OCI-M1 (cell line): ENCODE measurements around the gene RAB11FIP2.

Source experiments
- DNase-seq: peaks from one replicate; lab custom pipeline; 2025; lab: John Stamatoyannopoulos, UW

Gene RAB11FIP2

DNA sequence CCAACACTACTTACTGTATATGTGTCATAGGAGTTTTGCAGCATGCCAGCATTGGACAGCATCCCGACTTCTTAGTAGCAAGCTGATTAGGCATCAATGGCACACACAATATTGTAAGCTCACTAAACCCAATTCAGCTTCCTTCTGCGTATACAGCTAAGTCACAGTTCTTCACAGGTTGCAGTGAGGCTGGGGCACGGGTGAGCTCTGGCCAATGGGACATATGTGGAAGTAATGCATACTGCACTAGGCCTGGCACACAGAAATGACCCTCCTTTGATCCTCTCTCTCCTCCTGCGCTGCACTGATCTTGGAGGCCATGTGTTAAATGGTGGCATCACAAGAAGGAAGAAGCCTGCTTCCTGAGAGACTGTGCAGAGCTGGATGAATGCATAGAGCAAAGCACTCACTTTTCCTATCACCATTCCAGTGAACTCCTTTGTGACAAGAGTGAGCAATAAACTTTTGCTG lies 11.9 kb downstream of the RAB11FIP2 start:
- DNase-seq, result no peak

DNA sequence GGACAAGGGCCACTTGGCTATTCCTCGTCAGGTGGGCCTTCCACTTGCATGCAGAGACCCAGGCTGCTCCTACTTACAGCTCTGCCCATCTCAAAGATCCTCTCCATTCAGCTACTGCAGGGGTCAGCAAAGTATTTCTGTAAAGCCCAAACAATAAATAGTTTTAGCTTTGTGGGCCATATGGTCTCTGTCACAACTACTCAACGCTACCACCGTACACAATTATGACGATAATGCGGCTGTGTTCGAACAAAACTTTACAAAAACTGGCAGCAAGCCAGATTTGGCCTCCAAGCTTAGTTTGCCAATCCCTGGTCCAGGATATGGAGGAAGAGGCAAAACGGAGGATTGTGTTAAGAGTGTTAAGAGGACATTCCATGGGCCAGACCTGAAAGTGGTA lies 12.8 kb downstream of the RAB11FIP2 start:
- no peak for DNase-seq

DNA sequence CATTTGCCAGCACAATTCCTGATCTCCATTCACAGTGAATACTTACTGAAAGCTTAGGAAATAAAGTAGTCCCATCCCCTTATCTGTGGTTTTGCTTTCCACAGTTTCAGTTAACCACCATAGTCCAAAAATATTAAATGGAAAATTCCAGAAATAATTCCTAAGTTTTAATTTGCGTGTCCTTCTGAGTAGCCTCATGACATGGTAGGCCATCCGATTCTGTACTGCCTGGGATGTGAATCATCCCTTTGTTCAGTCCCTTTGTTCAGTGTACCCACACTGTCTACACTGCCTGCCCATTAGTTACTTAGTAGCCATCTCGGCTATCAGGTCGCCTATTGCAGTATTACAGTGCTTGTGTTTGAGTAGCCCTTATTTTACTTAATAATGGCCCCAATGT lies 14.2 kb downstream of the RAB11FIP2 start:
- no peak for DNase-seq

- DNase-seq, result no peak
These were observed 15.2 kb downstream of the RAB11FIP2 start for GRCh38 chr10:118031351-118032075.

DNA sequence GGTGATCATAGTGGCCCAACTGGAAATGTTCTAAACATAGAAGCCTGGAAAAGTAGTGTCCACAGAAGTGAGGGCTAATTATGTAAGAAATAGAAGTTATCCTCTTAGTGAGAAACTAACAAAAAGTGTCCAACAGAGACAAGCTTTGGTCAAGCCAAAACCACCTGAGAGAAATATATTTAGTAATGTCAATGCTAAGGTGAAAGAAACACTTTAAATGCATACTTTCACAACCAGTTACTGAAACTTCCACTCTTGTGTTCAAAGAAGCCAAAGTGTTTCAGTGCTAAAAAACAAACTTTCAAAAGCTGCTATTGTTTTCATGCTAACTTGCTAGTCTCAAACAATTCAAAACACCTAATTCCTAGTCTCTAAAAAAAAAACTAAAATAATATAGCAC lies 18.1 kb downstream of the RAB11FIP2 start:
- DNase-seq, result no peak

- no peak for DNase-seq
These were observed 19.3 kb downstream of the RAB11FIP2 start for GRCh38 chr10:118027397-118027796.

GRCh38 chr10:118026936-118027335 lies 19.8 kb downstream of the RAB11FIP2 start:
- DNase-seq, result no peak

- DNase-seq, result no peak
These were observed 26.4 kb downstream of the RAB11FIP2 start for GRCh38 chr10:118020365-118020764.

DNA sequence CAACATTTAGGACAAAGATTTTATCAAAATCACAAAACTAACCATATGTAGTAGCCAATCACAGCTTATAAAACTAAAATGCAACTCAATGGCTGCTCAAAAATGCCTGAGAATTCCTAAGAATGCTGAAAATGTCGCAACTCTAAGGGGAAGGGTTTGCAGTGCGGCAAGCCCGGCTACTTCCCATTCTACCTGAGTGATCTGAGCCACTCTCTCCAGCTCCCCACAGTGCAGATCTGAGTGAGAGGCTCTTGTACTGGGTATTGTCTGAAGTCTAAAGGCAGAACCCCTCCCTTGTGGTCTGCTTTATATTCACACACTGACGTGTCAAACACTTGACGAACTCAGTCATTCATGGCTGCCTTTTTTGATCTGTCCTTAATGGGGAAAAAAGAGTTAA lies 28.9 kb downstream of the RAB11FIP2 start:
- DNase-seq, result no peak

DNA sequence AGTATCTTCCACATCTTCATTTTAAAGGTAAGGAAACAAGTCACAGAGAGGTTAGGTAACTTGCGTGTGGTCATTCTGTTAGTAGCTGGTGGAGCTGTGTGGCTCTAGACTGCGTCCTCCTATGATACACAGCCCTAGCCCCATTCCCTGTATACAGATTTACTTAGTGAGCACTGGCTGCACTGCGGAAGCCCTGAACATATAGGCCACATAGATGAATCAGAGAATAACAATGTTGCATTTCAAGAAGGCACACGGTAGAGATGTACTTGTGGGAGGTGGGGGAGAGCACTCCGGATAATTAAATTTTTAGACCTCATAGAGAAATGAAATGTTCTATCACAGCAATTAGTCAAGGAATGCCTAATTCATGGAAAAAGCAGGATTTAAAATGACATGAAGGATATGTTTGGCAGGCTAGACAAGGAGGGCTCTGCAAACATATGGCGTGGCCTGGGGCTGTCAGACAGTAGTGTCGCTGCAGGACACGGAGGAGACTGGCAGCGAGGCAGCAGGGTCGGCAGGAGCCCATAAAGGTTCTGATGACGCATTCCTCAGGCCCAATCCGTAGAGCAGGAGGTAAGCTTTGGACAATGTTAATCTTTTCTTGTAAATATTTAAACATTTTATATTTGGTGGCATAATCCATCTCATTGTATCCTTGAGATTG lies 29.5 kb downstream of the RAB11FIP2 start:
- DNase-seq, result no peak

GRCh38 chr10:118012952-118013525 lies 33.7 kb downstream of the RAB11FIP2 start:
- DNase-seq, result no peak

DNA sequence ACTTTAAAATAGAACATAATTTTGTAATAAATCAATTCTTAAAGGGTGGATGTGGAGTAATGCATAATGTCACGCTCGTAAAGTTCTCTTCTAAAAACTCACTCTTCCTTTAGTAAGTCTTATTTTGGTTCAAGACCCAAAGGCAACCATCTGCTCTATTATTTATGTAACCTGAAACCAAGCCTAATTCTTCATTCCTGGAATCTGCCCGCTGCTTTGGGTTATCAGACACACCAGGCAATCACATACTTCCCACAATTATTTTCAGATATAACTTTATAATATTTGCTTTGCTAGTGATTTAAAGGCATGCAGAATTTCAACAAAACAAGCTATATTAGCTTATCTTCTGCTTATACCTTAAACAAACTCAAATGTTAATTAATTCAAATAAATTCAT lies 39.0 kb downstream of the RAB11FIP2 start:
- peak; percentile 89 for DNase-seq

DNA sequence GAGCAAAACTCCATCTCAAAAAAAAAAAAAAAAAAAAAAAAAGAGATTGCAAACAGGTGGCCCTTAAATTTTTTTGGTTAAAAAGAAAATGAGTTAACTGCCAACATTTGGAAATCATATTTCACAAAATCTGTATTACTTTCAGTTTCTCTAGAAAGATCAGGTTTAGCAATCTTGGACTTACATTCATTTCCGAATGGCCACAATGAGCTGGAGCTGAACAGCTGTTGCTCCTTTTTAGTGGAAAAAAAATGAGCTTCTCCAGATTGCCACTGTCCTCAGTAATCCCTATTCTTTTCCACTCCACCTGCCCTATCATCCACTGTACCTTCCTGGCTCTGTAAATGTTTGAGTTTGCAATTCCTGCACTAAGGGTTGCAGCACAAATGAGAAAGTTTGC lies 43.6 kb downstream of the RAB11FIP2 start:
- DNase-seq, result peak; percentile 35

DNA sequence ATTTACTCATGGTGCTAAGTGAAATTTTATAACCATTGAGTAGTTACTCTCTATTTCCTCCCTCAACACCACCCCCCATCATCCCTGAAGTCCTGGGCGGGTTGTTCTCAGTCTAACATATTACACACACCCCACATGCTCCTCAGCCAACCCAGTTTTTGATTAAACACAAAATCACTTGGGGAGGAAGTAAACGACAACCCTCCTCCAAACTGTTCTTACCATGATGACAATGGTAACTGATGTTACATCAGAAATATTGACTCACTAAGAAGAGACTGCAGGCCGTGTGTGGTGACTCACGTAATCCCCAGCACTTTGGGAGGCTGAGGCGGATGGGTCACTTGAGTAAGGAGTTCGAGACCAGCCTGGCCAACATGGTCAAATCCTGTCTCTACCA lies 44.2 kb downstream of the RAB11FIP2 start:
- peak; percentile 89 for DNase-seq

DNA sequence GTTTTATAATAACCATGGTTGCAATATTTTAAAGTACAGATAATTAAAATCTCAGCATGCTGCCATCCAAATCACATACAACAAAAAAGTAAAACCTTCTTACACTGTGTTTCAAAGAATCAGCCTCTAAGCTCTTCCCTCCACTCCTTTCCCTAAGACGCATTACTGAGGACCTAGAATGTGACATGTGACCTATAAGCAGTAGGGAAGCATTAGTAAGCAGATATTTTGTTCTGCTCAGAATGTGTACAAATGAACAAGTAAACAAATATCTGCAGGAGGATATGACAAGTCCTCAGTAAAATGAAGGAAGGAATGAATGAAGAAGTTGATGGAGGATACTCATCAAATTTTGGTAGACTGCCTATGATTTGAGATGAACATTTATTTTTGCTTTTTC lies 49.1 kb downstream of the RAB11FIP2 start:
- no peak for DNase-seq

DNA sequence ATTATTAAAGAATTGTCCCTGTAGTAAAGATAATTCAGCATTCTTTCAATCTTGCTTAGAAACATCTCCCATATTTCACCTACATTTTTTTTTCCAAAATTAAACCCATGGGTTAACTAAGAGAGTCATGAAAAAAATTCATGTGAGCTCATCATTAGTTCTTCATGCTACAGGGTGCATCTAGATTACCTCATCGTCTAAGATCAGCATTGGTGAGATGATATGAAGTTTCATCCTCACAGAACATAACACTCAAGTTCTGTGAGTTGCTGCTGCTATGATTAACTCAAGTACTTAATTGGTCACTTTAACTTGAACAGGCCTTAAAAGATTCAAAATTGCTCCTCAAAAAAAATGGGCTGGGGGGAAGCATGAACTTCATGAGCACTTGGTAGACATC lies 50.0 kb downstream of the RAB11FIP2 start:
- DNase-seq, result no peak

DNA sequence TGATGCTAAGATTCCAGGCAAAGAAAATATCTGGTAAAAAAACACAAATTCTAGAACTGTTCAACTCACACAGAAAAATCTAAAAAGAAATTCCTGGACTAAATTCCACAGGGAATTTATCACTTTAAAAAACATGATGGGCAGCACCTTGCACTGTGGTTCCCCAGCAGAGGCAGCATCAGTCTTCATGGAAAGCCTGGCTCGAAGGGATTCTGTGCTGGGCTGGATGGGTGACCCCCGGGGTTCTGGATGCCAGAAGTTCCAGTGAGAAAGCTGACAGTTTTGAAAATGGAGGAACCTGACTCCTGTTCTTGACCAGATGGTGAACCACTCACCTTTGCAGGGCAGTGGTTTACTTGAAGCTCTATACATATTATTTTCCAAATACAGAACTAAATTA lies 52.0 kb downstream of the RAB11FIP2 start:
- no peak for DNase-seq

- DNase-seq, result no peak
These were observed 53.6 kb downstream of the RAB11FIP2 start for GRCh38 chr10:117993166-117993565.

GRCh38 chr10:117991701-117992100 lies 55.0 kb downstream of the RAB11FIP2 start:
- no peak for DNase-seq

- no peak for DNase-seq
These were observed 56.8 kb downstream of the RAB11FIP2 start for GRCh38 chr10:117989962-117990361.

GRCh38 chr10:117988814-117989213 lies 57.9 kb downstream of the RAB11FIP2 start:
- no peak for DNase-seq

GRCh38 chr10:117987244-117987909 lies 59.4 kb downstream of the RAB11FIP2 start:
- no peak for DNase-seq

DNA sequence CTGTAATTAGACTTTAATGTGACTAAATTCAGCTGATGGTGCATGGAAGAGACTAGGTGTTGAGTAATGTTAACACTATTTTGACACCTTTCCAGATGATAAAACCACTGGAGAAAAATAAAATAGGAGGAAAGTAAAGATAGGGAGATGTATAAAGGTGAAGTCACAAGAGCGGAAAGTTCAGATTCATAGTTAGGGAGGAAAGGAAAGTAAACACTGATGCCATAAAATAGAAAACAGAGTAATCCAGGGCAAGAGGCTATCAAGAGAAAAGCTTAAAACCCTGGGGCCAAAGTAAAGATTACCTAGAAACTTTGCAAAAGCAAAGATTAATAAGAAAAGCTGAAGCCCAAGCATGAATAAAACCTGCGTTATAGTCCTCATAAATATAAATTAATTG lies 62.8 kb downstream of the RAB11FIP2 start:
- no peak for DNase-seq
